K562 (cell line): Measurements from ENCODE around the gene SLC22A16. TPM values are rescaled to one million over a fixed set of nuclear protein-coding genes. Genes with fewer than 3 reads are reported as not detected.

ENCODE experiments used
- ATAC-seq: fragments of 200-7000 bp; cut with Tn5 transposase; 3 replicates; pipeline ENCODE4 v1.9.1; 2020; ENCODE audit warnings: moderate library complexity
- BruUV-seq: library from RNA; stranded (reverse); fragments of 400-500 nt; replicated peaks from 2 replicates; lab custom pipeline; 2021; lab: Mats Ljungman, UMichigan
- CTCF ChIA-PET: fragments of 300-600 bp; formaldehyde crosslinking; extraction: SDS; loops from one replicate; lab custom pipeline; 2021; ENCODE audit warnings: low intra/inter-chr PET ratio; lab: Yijun Ruan, JAX
- POLR2A ChIA-PET: fragments of 300-600, 350-650 bp; sonication (Branson Sonifier 250); formaldehyde crosslinking; extraction: SDS; loops from one replicate; lab custom pipeline; 2021; ENCODE audit warnings: antibody characterized with exemption, inconsistent platforms; lab: Yijun Ruan, JAX
- DNase-seq, 4 experiments: peaks; one replicate each; pipeline versions ENCODE4 v3.0.0 to v3.0.0-alpha.2; 2011 to 2018; ENCODE audit warnings: low spot score in 3 of 4, mixed read lengths in 3 of 4; ENCODE audit errors: extremely low read depth in 1 of 4
- FAIRE-seq: peaks from 2 replicates; lab custom pipeline; 2011; peaks lifted over from hg19 to GRCh38; lab: Jason Lieb, UNC
- H2AFZ ChIP-seq: 2 replicates; pipeline ENCODE4 v1.6.0; 2011; ENCODE audit warnings: low read depth, low read length, control low read depth, inconsistent platforms
- H3K27ac ChIP-seq: fragments of 200-600 bp; 3 replicates; pipeline ENCODE4 v1.8.0; 2011; ENCODE audit warnings: low read depth, mild to moderate bottlenecking, control low read depth, inconsistent platforms, low read length, moderate library complexity, mixed read lengths; ENCODE audit errors: extremely low read depth
- H3K27me3 ChIP-seq, 2 experiments: fragments of 300-600 bp in 1 of 2; 2 replicates in 1 of 2; 3 replicates in 1 of 2; pipeline versions ENCODE4 v1.6.0 to v1.8.0; 2011; ENCODE audit warnings: inconsistent platforms in 2 of 2, low read length in 2 of 2, mild to moderate bottlenecking in 1 of 2, mixed read lengths in 1 of 2, moderate library complexity in 1 of 2; ENCODE audit not compliant: control insufficient read depth in 2 of 2, insufficient read depth in 2 of 2
- H3K36me3 ChIP-seq: fragments of 300-600 bp; 3 replicates; pipeline ENCODE4 v1.8.0; 2011; ENCODE audit warnings: mild to moderate bottlenecking, low read length, inconsistent platforms; ENCODE audit not compliant: control insufficient read depth, insufficient read depth
- H3K4me1 ChIP-seq, 2 experiments: fragments of 200-600 bp in 1 of 2; replicated peaks in 1 of 2; 2 replicates in 1 of 2; 3 replicates in 1 of 2; pipeline versions ENCODE4 v1.5.1 to v1.8.0; 2011; ENCODE audit warnings: inconsistent platforms in 2 of 2, low read length in 2 of 2, mild to moderate bottlenecking in 1 of 2, mixed read lengths in 1 of 2, moderate library complexity in 1 of 2; ENCODE audit not compliant: control insufficient read depth in 2 of 2, insufficient read depth in 2 of 2
- H3K4me2 ChIP-seq: 2 replicates; pipeline ENCODE4 v1.6.1; 2011; ENCODE audit warnings: low read length, control low read depth, inconsistent platforms, mixed read lengths; ENCODE audit not compliant: insufficient read depth
- H3K4me3 ChIP-seq: fragments of 200-600 bp; sonication (generic), shearing (Covaris generic); 2 replicates; pipeline ENCODE4 v1.5.1; 2016; ENCODE audit warnings: control low read depth, inconsistent platforms
- H3K79me2 ChIP-seq: fragments of 200-600 bp; 3 replicates; pipeline ENCODE4 v1.8.0; 2011; ENCODE audit warnings: low read length, inconsistent platforms; ENCODE audit not compliant: control insufficient read depth, insufficient read depth
- H3K9ac ChIP-seq, 2 experiments: 2 replicates each; pipeline versions ENCODE4 v1.6.0 to v1.6.1; 2011; ENCODE audit warnings: low read depth in 2 of 2, low read length in 2 of 2, control low read depth in 1 of 2, inconsistent platforms in 1 of 2, mild to moderate bottlenecking in 1 of 2, mixed read lengths in 1 of 2; ENCODE audit not compliant: insufficient read depth in 1 of 2
- H3K9me1 ChIP-seq: one replicate; pipeline ENCODE4 v1.6.0; 2011; ENCODE audit warnings: inconsistent platforms, mild to moderate bottlenecking, low read length, moderate library complexity; ENCODE audit not compliant: control insufficient read depth, insufficient read depth
- H3K9me3 ChIP-seq: replicated peaks from 2 replicates; pipeline ENCODE4 v1.5.1; 2011; ENCODE audit warnings: low read depth, low read length, inconsistent platforms; ENCODE audit not compliant: control insufficient read depth, insufficient read depth
- H4K20me1 ChIP-seq: replicated peaks from 2 replicates; pipeline ENCODE4 v1.6.1; 2011; ENCODE audit warnings: low read length, inconsistent platforms, mixed read lengths; ENCODE audit not compliant: control insufficient read depth, insufficient read depth
- CHD2 ChIP-seq: IDR thresholded peaks from 2 replicates; pipeline ENCODE4 v1.6.1; 2011; ENCODE audit warnings: low read depth, low read length
- MCM7 ChIP-seq, 2 experiments: fragments of 450-650 bp; IDR thresholded peaks; 2 replicates each; pipeline ENCODE4 v1.6.1; 2016 to 2018
- PHF20 ChIP-seq: fragments of 450-650 bp; IDR thresholded peaks from 2 replicates; pipeline ENCODE4 v1.6.1; 2018; ENCODE audit not compliant: partially characterized antibody
- POLR2H ChIP-seq: IDR thresholded peaks from 2 replicates; pipeline ENCODE4 v1.6.1; 2016; ENCODE audit warnings: missing genetic modification characterization, low read depth, mild to moderate bottlenecking, control low read depth, missing compliant biosample characterization, moderate library complexity
- TFAM ChIP-seq: fragments of 250-450 bp; sonication (Bioruptor Pico); conservative IDR thresholded peaks from 2 replicates; pipeline ENCODE4 v1.5.0; 2021; ENCODE audit warnings: mild to moderate bottlenecking, moderate library complexity
- WGBS: fragments of 100-300 bp; shearing (Covaris generic); methylation state at CpG from one replicate; pipeline ENCODE4 v1.1.6; 2016; ENCODE audit warnings: low coverage, mixed read lengths; ENCODE audit not compliant: insufficient coverage; ENCODE audit errors: missing lambda C conversion rate; 5-methylcytosine and 5-hydroxymethylcytosine counted together
- in situ Hi-C: fragments of 300-500 bp; cut with MboI; formaldehyde crosslinking; loops from 4 replicates; pipeline ENCODE4 v1.15.0; 2018; ENCODE audit warnings: inconsistent platforms, mixed read lengths
- intact Hi-C: fragments of 100-400 bp; cut with micrococcal nuclease; formaldehyde crosslinking; loops from 2 replicates; pipeline ENCODE4 v1.14.2; 2022
- polyA plus RNA-seq, 8 experiments: library from polyadenylated mRNA; depleted of rRNA in 4 of 8; stranded (reverse) in 5 of 8; unstranded in 3 of 8; fragments of >200 nt; fragmentation: Nextera tagmentation in 2 of 8; fragmentation: Illumina TruSeq in 1 of 8; extraction: Ambion mirVana in 2 of 8; extraction: Trizol in 1 of 8; gene quantifications; 2 replicates each; pipeline versions ENCODE4 v1.2.1 to v1.2.3, GENCODE V29; 2011 to 2014; ENCODE audit warnings: inconsistent platforms in 1 of 8, missing spikeins in 1 of 8
- total RNA-seq, 7 experiments: library from RNA; depleted of rRNA in 6 of 7; stranded (reverse); fragments of >200 nt in 6 of 7; fragmentation: Illumina TruSeq in 2 of 7; extraction: Trizol in 2 of 7; gene quantifications; 2 replicates each; pipeline versions ENCODE4 v1.2.1 to v1.2.3, GENCODE V29; 2011 to 2021; ENCODE audit warnings: low replicate concordance in 1 of 7
- TF ChIP-seq, protein P1 (sequence below): fragments of 450-650 bp; conservative IDR thresholded peaks from 2 replicates; pipeline ENCODE4 v1.6.1; 2016; ENCODE audit warnings: missing genetic modification characterization, low read depth, mild to moderate bottlenecking, control low read depth, missing compliant biosample characterization
- TF ChIP-seq, protein P2 (sequence below): sonication (generic); formaldehyde crosslinking; IDR thresholded peaks from 2 replicates; pipeline ENCODE4 v1.8.1; 2023; ENCODE audit warnings: mild to moderate bottlenecking, missing genetic modification reagents

The SLC22A16 gene
- total and polyA plus RNA-seq, 9 of the 15 experiments (the other 6 are each of a cell fraction or from before 2014, with no cell fraction given): not detected

GRCh38 chr6:110472739-110473138 lies 3.7 kb downstream of the SLC22A16 start:
- H3K9me3 ChIP-seq: no peaks in the 10 kb centered on the region
- H3K4me2 ChIP-seq: no peak overlapping the region
- no peaks in the 10 kb centered on the region for H3K9me1 ChIP-seq
- no peak overlapping the region for H3K27ac ChIP-seq
- intact Hi-C loops: no loop called here
- CTCF ChIA-PET: no interaction called here
- peaks cover 7 to 38% of the 10 kb centered on the region in 2 experiments; a peak in 4 of 5 replicates for H3K27me3 ChIP-seq
- in situ Hi-C loops: no loop called here
- TF ChIP-seq CHD2: no peak
- no peak for TF ChIP-seq PHF20
- TF ChIP-seq MCM7 (IDR thresholded peaks at IDR 0.05): no peak
- TF ChIP-seq, protein P1, sequence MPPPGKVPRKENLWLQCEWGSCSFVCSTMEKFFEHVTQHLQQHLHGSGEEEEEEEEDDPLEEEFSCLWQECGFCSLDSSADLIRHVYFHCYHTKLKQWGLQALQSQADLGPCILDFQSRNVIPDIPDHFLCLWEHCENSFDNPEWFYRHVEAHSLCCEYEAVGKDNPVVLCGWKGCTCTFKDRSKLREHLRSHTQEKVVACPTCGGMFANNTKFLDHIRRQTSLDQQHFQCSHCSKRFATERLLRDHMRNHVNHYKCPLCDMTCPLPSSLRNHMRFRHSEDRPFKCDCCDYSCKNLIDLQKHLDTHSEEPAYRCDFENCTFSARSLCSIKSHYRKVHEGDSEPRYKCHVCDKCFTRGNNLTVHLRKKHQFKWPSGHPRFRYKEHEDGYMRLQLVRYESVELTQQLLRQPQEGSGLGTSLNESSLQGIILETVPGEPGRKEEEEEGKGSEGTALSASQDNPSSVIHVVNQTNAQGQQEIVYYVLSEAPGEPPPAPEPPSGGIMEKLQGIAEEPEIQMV (tag): no peak
- no peak for TF ChIP-seq POLR2H
- TF ChIP-seq, protein P2, sequence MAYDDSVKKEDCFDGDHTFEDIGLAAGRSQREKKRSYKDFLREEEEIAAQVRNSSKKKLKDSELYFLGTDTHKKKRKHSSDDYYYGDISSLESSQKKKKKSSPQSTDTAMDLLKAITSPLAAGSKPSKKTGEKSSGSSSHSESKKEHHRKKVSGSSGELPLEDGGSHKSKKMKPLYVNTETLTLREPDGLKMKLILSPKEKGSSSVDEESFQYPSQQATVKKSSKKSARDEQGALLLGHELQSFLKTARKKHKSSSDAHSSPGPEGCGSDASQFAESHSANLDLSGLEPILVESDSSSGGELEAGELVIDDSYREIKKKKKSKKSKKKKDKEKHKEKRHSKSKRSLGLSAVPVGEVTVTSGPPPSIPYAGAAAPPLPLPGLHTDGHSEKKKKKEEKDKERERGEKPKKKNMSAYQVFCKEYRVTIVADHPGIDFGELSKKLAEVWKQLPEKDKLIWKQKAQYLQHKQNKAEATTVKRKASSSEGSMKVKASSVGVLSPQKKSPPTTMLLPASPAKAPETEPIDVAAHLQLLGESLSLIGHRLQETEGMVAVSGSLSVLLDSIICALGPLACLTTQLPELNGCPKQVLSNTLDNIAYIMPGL (CRISPR knock-in tag): no peak
- TF ChIP-seq TFAM: no peak
- TF ChIP-seq, all 486 proteins: peak for 0
- Histone ChIP-seq H3K4me1 (no peaks in the 10 kb centered on the region), H4K20me1 (no peaks in the 10 kb centered on the region), H3K4me3 (no peak overlapping the region), H3K9ac (no peak overlapping the region), H3K79me2 (no peaks in the 10 kb centered on the region), H2AFZ (no peak overlapping the region), H3K36me3 (no peaks in the 10 kb centered on the region)
- no peak for FAIRE-seq
- DNase-seq: no peak
- ATAC-seq: no peak
- 0% methylated on average over 4 of the region's 4 CpGs for WGBS
- BruUV-seq: no TSS peak
- POLR2A ChIA-PET: no interaction called here
